Stimulated activated CD8-positive, alpha-beta memory T cell treated with anti-CD3 and anti-CD28 coated beads, Interleukin-15, amount 100 ng/mL, for 4 hours (primary cell): ENCODE data around the gene SLA2.
"Not testable (repeated sequence)": the region's sequence is repeated elsewhere in the genome, so short reads cannot be mapped to it uniquely, and the experiment has no call there.

Experiments
- DNase-seq, 2 donors: peaks; one replicate each; pipeline ENCODE4 v3.0.0-alpha.2; 2020; ENCODE audit warnings: low read depth in 2 of 2

SLA2 gene

DNA sequence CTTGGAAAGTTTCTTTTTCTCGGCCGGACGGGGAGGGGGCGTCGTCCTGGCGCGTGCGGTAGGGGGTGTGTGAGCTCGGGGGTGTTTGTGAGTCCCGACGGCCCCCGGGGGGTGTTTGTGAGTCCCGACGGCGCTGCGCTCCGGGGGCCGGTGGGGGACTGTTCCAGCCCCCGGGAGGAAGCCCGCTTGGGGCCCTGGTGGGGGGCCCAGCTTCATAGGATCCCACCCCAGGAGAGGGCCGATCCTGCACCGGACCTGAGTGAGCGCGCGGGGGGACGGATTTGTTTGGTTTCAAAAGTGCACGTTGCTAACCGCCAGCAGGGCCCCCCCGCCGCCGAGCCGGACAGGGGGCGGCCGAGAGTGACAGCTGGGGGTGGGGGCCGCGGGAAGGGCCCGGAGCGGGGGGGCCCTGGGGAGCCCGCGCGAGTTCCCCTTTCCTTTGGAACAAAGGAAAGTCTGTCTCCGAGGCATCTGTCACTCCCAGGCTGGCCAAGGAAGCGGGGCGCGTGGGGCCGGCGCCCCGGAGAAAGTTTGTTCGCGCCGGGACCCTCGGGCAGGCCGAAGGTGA lies 72.1 kb downstream of the SLA2 start:
- no peak for DNase-seq

DNA sequence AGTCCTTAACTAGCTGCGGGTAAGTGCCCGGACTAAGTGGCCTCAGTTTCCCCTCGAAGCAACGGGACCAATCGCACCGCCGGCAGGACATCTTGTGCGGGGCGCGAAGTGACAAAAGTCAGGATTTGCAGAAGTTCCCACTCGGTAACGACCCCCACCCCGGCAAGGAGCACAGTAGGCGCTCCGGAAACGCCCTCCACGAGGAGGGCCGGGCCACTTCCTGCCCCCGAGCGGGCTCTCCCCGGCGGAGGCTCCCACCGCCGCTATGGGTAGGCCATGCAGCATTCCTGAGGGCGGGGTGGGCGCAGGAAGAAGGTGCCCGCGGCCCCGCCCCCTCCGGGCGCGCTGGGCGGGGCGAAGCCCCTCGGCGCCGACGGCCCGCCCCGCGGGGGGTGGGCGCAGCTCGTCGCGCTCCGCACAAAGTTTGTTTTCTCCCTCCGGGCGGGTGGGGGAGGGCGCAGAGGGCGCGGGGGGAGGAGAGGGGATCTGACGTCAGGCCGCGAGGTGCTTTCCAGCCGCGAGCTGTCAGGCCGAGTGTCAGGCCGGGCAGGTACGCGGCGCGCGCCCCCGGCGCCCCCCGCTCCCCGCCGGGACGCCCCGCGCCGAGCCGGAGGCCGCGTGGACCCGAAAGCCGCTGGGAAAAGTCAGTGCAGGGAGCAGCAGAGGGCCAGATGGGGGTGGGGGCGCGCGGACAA lies 72.7 kb downstream of the SLA2 start, which contains the start of gene TGIF2:
Gene TGIF2 (plus strand): TSS at position 495 of the 695 bp plus-strand sequence. CDS start 5,178 bp downstream, outside the sequence.
- DNase-seq = peak; percentile 83 to 88

- DNase-seq = peak; percentile 52 to 63
Measured at GRCh38 chr20:36572701-36573102, 73.3 kb downstream of the SLA2 start.

DNA sequence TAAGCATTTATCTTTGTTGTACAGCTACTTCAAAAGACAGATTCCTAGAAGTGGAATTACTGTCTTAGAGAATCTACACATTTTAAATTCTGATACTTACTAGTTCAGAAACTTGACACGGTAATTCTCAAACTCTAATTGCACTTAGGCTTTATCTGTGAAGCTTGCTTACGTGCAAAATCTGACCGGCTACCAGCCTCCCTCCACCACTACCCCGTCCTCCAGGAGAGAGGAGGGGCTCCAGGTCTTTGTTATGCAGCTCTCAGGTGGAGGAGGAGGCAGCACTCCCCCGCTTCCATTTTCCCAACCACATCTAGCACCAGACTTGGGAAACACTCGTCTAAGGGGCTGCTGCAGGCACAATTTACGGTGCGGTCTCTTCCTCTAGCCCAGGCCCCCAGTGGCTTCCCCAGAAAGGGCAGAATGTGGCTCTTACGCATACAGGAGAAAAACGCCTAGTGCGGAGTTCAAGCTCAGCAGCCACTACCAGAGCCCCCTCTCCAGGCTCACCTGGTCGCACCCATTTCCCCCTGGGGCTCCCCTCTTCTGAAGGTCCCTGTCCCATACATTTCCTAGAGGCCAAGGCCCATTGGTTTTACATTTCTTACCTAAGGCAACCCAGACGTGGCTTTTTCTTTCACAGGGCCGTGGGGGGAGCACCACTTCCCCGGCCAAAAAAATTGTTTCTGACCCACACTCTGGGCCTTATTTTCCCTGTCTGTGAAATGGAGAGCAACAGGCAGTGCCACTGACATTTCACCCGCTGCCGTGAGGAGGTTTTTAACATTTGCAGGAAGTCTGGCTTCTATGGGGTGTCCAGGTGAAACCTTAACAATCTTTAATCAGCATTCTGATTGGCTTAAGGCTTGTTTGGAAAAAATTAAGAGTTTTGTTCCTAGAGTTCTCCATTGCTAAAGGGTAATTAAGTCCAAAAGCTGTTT lies 74.2 kb downstream of the SLA2 start:
- no peak for DNase-seq

DNA sequence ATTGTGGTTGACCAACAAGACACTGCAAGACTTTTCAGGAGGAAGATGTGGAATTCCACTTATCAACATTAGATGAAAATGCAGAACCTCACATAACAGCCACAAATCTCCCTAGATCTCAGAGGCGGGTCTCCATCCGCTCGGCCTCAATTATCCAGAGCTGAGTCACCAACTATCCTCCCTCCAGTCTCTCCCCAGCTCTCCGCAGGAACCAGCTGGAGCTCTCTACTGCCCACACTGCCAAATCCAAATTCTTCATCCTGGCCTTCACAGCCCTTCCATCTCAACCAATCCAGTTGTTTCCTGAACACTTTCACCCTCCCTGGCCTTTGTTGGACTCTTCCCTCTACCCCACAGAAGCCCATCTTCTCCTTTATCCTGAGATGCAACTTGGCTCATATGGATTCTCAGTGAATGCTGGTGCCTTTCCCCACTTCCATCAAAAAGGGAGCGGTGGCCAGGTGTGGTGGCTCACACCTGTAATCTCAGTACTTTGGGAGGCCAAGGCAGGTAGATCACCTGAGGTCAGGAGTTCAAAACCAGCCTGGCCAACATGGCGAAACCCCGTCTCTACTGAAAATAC lies 76.1 kb downstream of the SLA2 start:
- DNase-seq = no peak

- DNase-seq = no peak
Measured at GRCh38 chr20:36565520-36565919, 80.5 kb downstream of the SLA2 start.

DNA sequence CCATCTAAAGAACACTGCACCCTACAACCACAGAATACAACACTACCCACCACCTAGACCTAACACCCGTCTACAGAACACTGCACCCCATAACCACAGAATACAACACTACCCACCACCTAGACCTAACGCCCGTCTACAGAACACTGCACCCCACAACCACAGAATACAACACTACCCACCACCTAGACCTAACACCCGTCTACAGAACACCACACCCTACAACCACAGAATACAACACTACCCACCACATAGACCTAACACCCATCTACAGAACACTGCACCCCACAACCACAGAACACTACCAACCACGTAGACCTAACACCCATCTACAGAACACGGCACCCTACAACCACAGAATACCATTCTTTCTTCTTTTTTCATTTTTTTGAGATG lies 81.3 kb downstream of the SLA2 start:
- not testable (repeated sequence) for DNase-seq

DNA sequence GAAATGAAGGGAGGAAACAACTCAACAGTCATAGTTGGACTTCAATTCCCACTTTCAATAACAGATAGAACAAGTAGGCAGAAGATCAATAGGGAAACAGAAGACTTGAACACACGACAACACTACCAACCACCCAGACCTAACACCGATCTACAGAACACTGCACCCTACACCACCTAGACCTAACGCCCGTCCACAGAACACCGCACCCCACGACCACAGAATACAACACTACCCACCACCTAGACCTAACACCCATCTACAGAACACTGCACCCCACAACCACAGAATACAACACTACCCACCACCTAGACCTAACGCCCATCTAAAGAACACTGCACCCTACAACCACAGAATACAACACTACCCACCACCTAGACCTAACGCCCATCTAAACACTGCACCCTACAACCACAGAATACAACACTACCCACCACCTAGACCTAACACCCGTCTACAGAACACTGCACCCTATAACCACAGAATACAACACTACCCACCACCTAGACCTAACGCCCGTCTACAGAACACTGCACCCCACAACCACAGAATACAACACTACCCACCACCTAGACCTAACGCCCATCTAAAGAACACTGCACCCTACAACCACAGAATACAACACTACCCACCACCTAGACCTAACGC lies 81.8 kb downstream of the SLA2 start:
- DNase-seq = not testable (repeated sequence)

- DNase-seq = no peak
Measured at GRCh38 chr20:36563374-36563773, 82.6 kb downstream of the SLA2 start.

DNA sequence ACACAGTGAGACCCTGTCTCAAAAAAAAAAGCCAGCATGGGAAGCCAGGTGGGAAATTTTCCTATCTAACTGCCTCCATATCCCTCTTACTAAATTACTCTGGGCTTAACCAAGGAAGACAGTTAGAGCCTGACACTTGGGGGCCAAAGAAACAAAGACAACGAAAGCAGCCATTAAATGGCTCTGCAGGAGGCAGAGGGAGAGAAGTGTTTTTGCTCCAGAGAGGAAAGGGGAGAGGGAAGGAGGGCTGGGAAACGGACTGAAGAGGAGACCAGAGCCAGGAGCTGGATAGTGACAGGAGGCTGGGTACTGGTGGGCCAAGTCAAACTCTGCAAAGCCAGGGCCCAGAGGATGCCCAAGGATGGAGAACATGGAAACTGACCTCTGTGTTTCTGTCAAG lies 83.3 kb downstream of the SLA2 start:
- no peak for DNase-seq
